Right forelimb (tissue), 1 donor: ENCODE results near the gene ROR2.
"Not testable (repeated sequence)": the region's sequence is repeated elsewhere in the genome, so short reads cannot be mapped to it uniquely, and the experiment has no call there.

Source experiments
- DNase-seq: peaks from one replicate; pipeline ENCODE4 v3.0.0-alpha.2; 2018

The ROR2 gene

GRCh38 chr9:91793371-91793770, 156.7 kb downstream of the ROR2 start:
- DNase-seq, result not testable (repeated sequence)

- DNase-seq, result no peak
These were observed 159.1 kb downstream of the ROR2 start for GRCh38 chr9:91790917-91791316.

GRCh38 chr9:91789941-91790340, 160.1 kb downstream of the ROR2 start:
- DNase-seq, result no peak

GRCh38 chr9:91787931-91788330, 162.1 kb downstream of the ROR2 start:
- DNase-seq, result no peak

- DNase-seq, result no peak
These were observed 163.7 kb downstream of the ROR2 start for GRCh38 chr9:91786132-91786896.

- no peak for DNase-seq
These were observed 164.6 kb downstream of the ROR2 start for GRCh38 chr9:91785447-91785842.

GRCh38 chr9:91784673-91785446, 165.2 kb downstream of the ROR2 start:
- DNase-seq, result no peak

- no peak for DNase-seq
These were observed 166.0 kb downstream of the ROR2 start for GRCh38 chr9:91783876-91784672.

GRCh38 chr9:91783411-91783810, 166.6 kb downstream of the ROR2 start:
- no peak for DNase-seq

GRCh38 chr9:91782708-91783214, 167.3 kb downstream of the ROR2 start:
- no peak for DNase-seq

- DNase-seq, result no peak
These were observed 168.1 kb downstream of the ROR2 start for GRCh38 chr9:91781906-91782305.

- no peak for DNase-seq
These were observed 168.9 kb downstream of the ROR2 start for GRCh38 chr9:91781116-91781515.

- no peak for DNase-seq
These were observed 172.0 kb downstream of the ROR2 start for GRCh38 chr9:91778031-91778430.

- DNase-seq, result no peak
These were observed 172.7 kb downstream of the ROR2 start for GRCh38 chr9:91777292-91777830.

- no peak for DNase-seq
These were observed 173.4 kb downstream of the ROR2 start for GRCh38 chr9:91776409-91777291.

GRCh38 chr9:91775708-91776028, 174.4 kb downstream of the ROR2 start:
- DNase-seq, result no peak

GRCh38 chr9:91775011-91775707, 174.9 kb downstream of the ROR2 start:
- DNase-seq, result peak; percentile 85

GRCh38 chr9:91773156-91773555, 176.9 kb downstream of the ROR2 start:
- no peak for DNase-seq

GRCh38 chr9:91771864-91772263, 178.2 kb downstream of the ROR2 start:
- DNase-seq, result no peak

GRCh38 chr9:91771027-91771426, 179.0 kb downstream of the ROR2 start:
- peak; percentile 76 for DNase-seq

- DNase-seq, result no peak
These were observed 179.8 kb downstream of the ROR2 start for GRCh38 chr9:91770229-91770628.
